Gastrocnemius medialis (tissue), 4 donors: ENCODE measurements around the gene SHB. TPM values are rescaled to one million over a fixed set of nuclear protein-coding genes. Genes with fewer than 3 reads are reported as not detected.

Source experiments
- ATAC-seq, 2 donors: fragments of 150-250 bp; one replicate each; pipeline ENCODE4 v1.9.1; 2016
- DNase-seq, 2 donors: peaks; one replicate each; pipeline ENCODE4 v3.0.0-alpha.2; 2019
- H3K27ac ChIP-seq, 4 donors: fragments of 200-600 bp; sonication (generic); 1 replicate in 1 of 4; 2 replicates in 3 of 4; pipeline ENCODE4 v1.5.1; 2016 to 2018; ENCODE audit warnings: mild to moderate bottlenecking in 2 of 4, moderate library complexity in 1 of 4
- H3K27me3 ChIP-seq, 3 donors: fragments of 200-600 bp; sonication (generic) in 2 of 3; 1 replicate in 1 of 3; 2 replicates in 2 of 3; pipeline versions ENCODE4 v1.5.1 to v1.6.0; 2016 to 2019; ENCODE audit warnings: mild to moderate bottlenecking in 1 of 3, moderate library complexity in 1 of 3
- H3K36me3 ChIP-seq, 2 donors: fragments of 200-600 bp; sonication (generic) in 1 of 2; one replicate each; pipeline ENCODE4 v1.5.1; 2017 to 2018
- H3K4me1 ChIP-seq, 2 donors: fragments of 200-600 bp; sonication (generic) in 1 of 2; one replicate each; pipeline ENCODE4 v1.5.1; 2016 to 2017; ENCODE audit warnings: mild to moderate bottlenecking in 2 of 2
- H3K4me3 ChIP-seq, 4 donors: fragments of 200-600 bp; sonication (generic) in 3 of 4; 1 replicate in 1 of 4; 2 replicates in 3 of 4; pipeline ENCODE4 v1.5.1; 2016 to 2019; ENCODE audit warnings: mild to moderate bottlenecking in 2 of 4
- H3K9me3 ChIP-seq, 3 donors: fragments of 200-600 bp; sonication (generic) in 2 of 3; 1 replicate in 1 of 3; 2 replicates in 2 of 3; pipeline ENCODE4 v1.5.1; 2016 to 2019
- CTCF ChIP-seq, 5 experiments: fragments of 450-650 bp in 3 of 5; fragments of 200-600 bp in 2 of 5; sonication (generic) in 2 of 5; IDR thresholded peaks in 4 of 5; conservative IDR thresholded peaks in 1 of 5; 1 replicate in 4 of 5; 2 replicates in 1 of 5; pipeline ENCODE4 v1.5.1; 2016 to 2019; ENCODE audit warnings: antibody characterized with exemption in 5 of 5, mild to moderate bottlenecking in 3 of 5, moderate library complexity in 3 of 5
- POLR2A ChIP-seq, 2 donors: fragments of 450-650 bp; IDR thresholded peaks; one replicate each; pipeline ENCODE4 v1.6.1; 2017; ENCODE audit warnings: antibody characterized with exemption in 2 of 2, mild to moderate bottlenecking in 2 of 2, moderate library complexity in 2 of 2
- in situ Hi-C, 4 donors: fragments of 200-750 bp; cut with MboI; loops; one replicate each; pipeline versions ENCODE4 v1.15.0 to v1.8.0; 2017; ENCODE audit warnings: low sequenced_read_pairs in 4 of 4
- intact Hi-C: fragments of 100-400 bp; cut with DNase I; formaldehyde crosslinking; loops from one replicate; pipeline ENCODE4 v1.15.1; 2023; ENCODE audit warnings: low total_unique reads
- total RNA-seq, 4 donors: library from RNA; depleted of rRNA; stranded (reverse); fragments of >200 nt; gene quantifications; one replicate each; pipeline versions ENCODE4 v1.1.0 to v1.2.3, GENCODE V29; 2016

Gene SHB
- total RNA-seq, 4 donors from 2014 or later, result 1.2 to 6.1 (median 4.6) TPM

- Histone ChIP-seq H3K36me3 (no peaks in the 10 kb centered on the region), H3K27me3 (no peaks in the 10 kb centered on the region), H3K27ac (no peak overlapping the region), H3K4me3 (no peak overlapping the region), H3K4me1 (peaks cover 32 to 39% of the 10 kb centered on the region in 2 donors), H3K9me3 (no peaks in the 10 kb centered on the region)
- DNase-seq (no peak), ATAC-seq (no peak)
- in situ Hi-C loops (no loop called here), intact Hi-C loops (no loop called here)
- TF ChIP-seq CTCF (IDR thresholded peaks at IDR 0.05 in 4 of 5, conservative IDR thresholded peaks at IDR 0.05 in 1 of 5) (no peak), POLR2A (IDR thresholded peaks at IDR 0.05) (no peak)
These were observed 24.3 kb downstream of the SHB start for GRCh38 chr9:38044706-38045105.

- intact Hi-C loops, result no loop called here
- Histone ChIP-seq H3K27me3 (no peaks in the 10 kb centered on the region), H3K4me1 (peaks cover 31 to 39% of the 10 kb centered on the region in 2 donors), H3K9me3 (no peaks in the 10 kb centered on the region), H3K36me3 (no peaks in the 10 kb centered on the region), H3K27ac (no peak overlapping the region), H3K4me3 (no peak overlapping the region)
- DNase-seq, result no peak
- TF ChIP-seq CTCF (IDR thresholded peaks at IDR 0.05 in 4 of 5, conservative IDR thresholded peaks at IDR 0.05 in 1 of 5) (no peak), POLR2A (IDR thresholded peaks at IDR 0.05) (no peak)
- ATAC-seq, result no peak
- in situ Hi-C loops, result no loop called here
These were observed 24.9 kb downstream of the SHB start for GRCh38 chr9:38043931-38044623.

- in situ Hi-C loops (no loop called here), intact Hi-C loops (no loop called here)
- TF ChIP-seq CTCF (IDR thresholded peaks at IDR 0.05 in 4 of 5, conservative IDR thresholded peaks at IDR 0.05 in 1 of 5) (no peak), POLR2A (IDR thresholded peaks at IDR 0.05) (no peak)
- Histone ChIP-seq H3K27me3 (no peaks in the 10 kb centered on the region), H3K4me1 (peaks cover 23 to 31% of the 10 kb centered on the region in 2 donors), H3K4me3 (no peak overlapping the region), H3K9me3 (no peaks in the 10 kb centered on the region), H3K27ac (no peak overlapping the region), H3K36me3 (no peaks in the 10 kb centered on the region)
- no peak for DNase-seq
- no peak for ATAC-seq
These were observed 26.2 kb downstream of the SHB start for GRCh38 chr9:38042626-38043357.

- Histone ChIP-seq H3K27me3 (no peaks in the 10 kb centered on the region), H3K4me3 (no peak overlapping the region), H3K36me3 (no peaks in the 10 kb centered on the region), H3K4me1 (peaks cover 20% of the 10 kb centered on the region in 2 donors), H3K27ac (no peak overlapping the region), H3K9me3 (no peaks in the 10 kb centered on the region)
- in situ Hi-C loops (no loop called here), intact Hi-C loops (loop anchor here (2.0 kb wide), 1 partner anchor 19 kb away; no protein-coding TSS in a partner anchor)
- ATAC-seq, result no peak
- DNase-seq, result no peak
- TF ChIP-seq POLR2A (IDR thresholded peaks at IDR 0.05) (no peak), CTCF (IDR thresholded peaks at IDR 0.05 in 4 of 5, conservative IDR thresholded peaks at IDR 0.05 in 1 of 5) (no peak)
These were observed 27.3 kb downstream of the SHB start for GRCh38 chr9:38041564-38042243.
